GM12878 (cell line): ENCODE data around the gene PURA.

Experiments used
- RAD21 ChIP-seq: IDR thresholded peaks from 2 replicates; pipeline ENCODE4 v1.6.1; 2011; ENCODE audit warnings: mild to moderate bottlenecking, low read depth, low read length, moderate library complexity; ENCODE audit not compliant: insufficient read depth
- ZZZ3 ChIP-seq: IDR thresholded peaks from 2 replicates; pipeline ENCODE4 v1.6.1; 2011; ENCODE audit warnings: low read depth; ENCODE audit not compliant: control insufficient read depth, insufficient read length
- TF ChIP-seq, protein P1 (sequence below): IDR thresholded peaks from 2 replicates; pipeline ENCODE4 v1.6.1; 2012; ENCODE audit warnings: improper control_type of control experiment, low read depth, low read length; ENCODE audit not compliant: insufficient replicate concordance

DNA sequence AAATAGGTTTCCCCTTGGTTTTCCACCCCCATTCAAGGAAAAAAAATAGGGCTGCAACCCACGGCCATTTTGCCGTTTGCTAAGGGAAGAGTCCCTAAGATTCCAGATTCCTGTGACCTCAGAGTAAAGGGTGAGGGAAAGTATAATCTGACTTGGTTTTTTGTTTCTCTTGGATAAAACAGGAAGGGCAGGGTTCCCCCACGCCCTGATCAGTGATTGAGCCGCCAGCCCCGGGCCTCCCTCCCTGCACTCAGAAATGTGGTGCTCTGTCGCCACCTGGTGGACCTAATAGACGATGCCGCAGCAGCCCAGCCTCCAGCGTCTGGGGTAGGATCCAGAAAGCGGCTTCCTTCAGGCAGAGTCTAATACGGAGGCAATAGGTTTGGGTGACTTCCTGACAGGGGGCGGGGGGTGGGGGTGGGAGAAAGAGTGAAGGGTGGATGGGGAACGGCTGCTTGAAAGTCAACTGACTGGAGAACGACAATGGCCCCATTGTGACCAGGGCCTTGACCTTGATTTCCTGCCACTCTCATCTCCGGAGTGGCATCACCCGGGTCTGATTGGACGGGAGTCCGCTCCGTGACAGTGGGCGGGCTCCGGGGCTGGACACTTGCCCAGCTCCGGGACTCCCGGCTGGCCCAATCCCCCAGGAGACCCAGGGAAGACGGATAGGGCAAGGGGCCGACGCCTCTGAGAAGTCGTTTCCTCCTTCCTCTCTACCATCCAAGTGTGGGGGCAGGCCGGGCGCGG is 43.3 kb downstream of the PURA start:
- no peak for TF ChIP-seq ZZZ3
- peak; percentile 96 for TF ChIP-seq RAD21
- TF ChIP-seq, protein P1, sequence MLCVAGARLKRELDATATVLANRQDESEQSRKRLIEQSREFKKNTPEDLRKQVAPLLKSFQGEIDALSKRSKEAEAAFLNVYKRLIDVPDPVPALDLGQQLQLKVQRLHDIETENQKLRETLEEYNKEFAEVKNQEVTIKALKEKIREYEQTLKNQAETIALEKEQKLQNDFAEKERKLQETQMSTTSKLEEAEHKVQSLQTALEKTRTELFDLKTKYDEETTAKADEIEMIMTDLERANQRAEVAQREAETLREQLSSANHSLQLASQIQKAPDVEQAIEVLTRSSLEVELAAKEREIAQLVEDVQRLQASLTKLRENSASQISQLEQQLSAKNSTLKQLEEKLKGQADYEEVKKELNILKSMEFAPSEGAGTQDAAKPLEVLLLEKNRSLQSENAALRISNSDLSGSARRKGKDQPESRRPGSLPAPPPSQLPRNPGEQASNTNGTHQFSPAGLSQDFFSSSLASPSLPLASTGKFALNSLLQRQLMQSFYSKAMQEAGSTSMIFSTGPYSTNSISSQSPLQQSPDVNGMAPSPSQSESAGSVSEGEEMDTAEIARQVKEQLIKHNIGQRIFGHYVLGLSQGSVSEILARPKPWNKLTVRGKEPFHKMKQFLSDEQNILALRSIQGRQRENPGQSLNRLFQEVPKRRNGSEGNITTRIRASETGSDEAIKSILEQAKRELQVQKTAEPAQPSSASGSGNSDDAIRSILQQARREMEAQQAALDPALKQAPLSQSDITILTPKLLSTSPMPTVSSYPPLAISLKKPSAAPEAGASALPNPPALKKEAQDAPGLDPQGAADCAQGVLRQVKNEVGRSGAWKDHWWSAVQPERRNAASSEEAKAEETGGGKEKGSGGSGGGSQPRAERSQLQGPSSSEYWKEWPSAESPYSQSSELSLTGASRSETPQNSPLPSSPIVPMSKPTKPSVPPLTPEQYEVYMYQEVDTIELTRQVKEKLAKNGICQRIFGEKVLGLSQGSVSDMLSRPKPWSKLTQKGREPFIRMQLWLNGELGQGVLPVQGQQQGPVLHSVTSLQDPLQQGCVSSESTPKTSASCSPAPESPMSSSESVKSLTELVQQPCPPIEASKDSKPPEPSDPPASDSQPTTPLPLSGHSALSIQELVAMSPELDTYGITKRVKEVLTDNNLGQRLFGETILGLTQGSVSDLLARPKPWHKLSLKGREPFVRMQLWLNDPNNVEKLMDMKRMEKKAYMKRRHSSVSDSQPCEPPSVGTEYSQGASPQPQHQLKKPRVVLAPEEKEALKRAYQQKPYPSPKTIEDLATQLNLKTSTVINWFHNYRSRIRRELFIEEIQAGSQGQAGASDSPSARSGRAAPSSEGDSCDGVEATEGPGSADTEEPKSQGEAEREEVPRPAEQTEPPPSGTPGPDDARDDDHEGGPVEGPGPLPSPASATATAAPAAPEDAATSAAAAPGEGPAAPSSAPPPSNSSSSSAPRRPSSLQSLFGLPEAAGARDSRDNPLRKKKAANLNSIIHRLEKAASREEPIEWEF, result no peak
